Mesenchymal stem cell (in vitro differentiated cells and primary cell): ENCODE data around the gene PNKD.

Experiments
- DNase-seq: peaks from one replicate; pipeline ENCODE4 v3.0.0-alpha.2; 2013
- H2AFZ ChIP-seq: one replicate; pipeline ENCODE4 v1.6.1; 2013; ENCODE audit warnings: low read depth, mild to moderate bottlenecking, control low read depth, inconsistent platforms, low read length, moderate library complexity
- H2AK5ac ChIP-seq: 2 replicates; pipeline ENCODE4 v1.6.1; 2013; ENCODE audit warnings: low read length, moderate library complexity, mild to moderate bottlenecking, inconsistent platforms; ENCODE audit not compliant: severe bottlenecking
- H2BK120ac ChIP-seq: one replicate; pipeline ENCODE4 v1.6.1; 2013; ENCODE audit warnings: low read depth, mild to moderate bottlenecking, inconsistent platforms, low read length, moderate library complexity
- H2BK12ac ChIP-seq, 2 experiments: one replicate each; pipeline ENCODE4 v1.6.1; 2013; ENCODE audit warnings: inconsistent platforms in 2 of 2, low read length in 2 of 2, mild to moderate bottlenecking in 2 of 2, moderate library complexity in 2 of 2, control low read depth in 1 of 2
- H2BK15ac ChIP-seq: one replicate; pipeline ENCODE4 v1.6.1; 2013; ENCODE audit warnings: mild to moderate bottlenecking, low read depth, inconsistent platforms; ENCODE audit not compliant: poor library complexity, severe bottlenecking
- H2BK5ac ChIP-seq: 2 replicates; pipeline ENCODE4 v1.6.1; 2013; ENCODE audit warnings: low read depth, mild to moderate bottlenecking, low read length, control low read depth, inconsistent platforms; ENCODE audit not compliant: poor library complexity, severe bottlenecking
- H3K14ac ChIP-seq, 2 experiments: one replicate each; pipeline ENCODE4 v1.6.1; 2013; ENCODE audit warnings: inconsistent platforms in 2 of 2, low read length in 2 of 2, control low read depth in 1 of 2, mild to moderate bottlenecking in 1 of 2, moderate library complexity in 1 of 2
- H3K18ac ChIP-seq, 2 experiments: one replicate each; pipeline ENCODE4 v1.6.1; 2013; ENCODE audit warnings: inconsistent platforms in 2 of 2, low read length in 2 of 2, control low read depth in 1 of 2, low read depth in 1 of 2, mild to moderate bottlenecking in 1 of 2
- H3K23ac ChIP-seq, 2 experiments: one replicate each; pipeline ENCODE4 v1.6.1; 2013; ENCODE audit warnings: inconsistent platforms in 2 of 2, low read length in 2 of 2, mild to moderate bottlenecking in 2 of 2, moderate library complexity in 2 of 2, control low read depth in 1 of 2
- H3K27ac ChIP-seq: 2 replicates; pipeline ENCODE4 v1.5.1; 2013; ENCODE audit warnings: mild to moderate bottlenecking, moderate library complexity, low read length, control low read depth, inconsistent platforms; ENCODE audit not compliant: poor library complexity, severe bottlenecking
- H3K27me3 ChIP-seq, 2 experiments: 2 replicates each; pipeline versions ENCODE4 v1.6.1 to v1.7.0; 2013; ENCODE audit warnings: low read length in 2 of 2, mild to moderate bottlenecking in 2 of 2, moderate library complexity in 2 of 2, control low read depth in 1 of 2, inconsistent platforms in 1 of 2; ENCODE audit not compliant: control insufficient read depth in 1 of 2, insufficient read depth in 1 of 2
- H3K36me3 ChIP-seq, 2 experiments: 2 replicates each; pipeline versions ENCODE4 v1.6.1 to v1.7.0; 2013; ENCODE audit warnings: low read length in 2 of 2, control low read depth in 1 of 2, inconsistent platforms in 1 of 2, low read depth in 1 of 2, mild to moderate bottlenecking in 1 of 2; ENCODE audit not compliant: insufficient read depth in 2 of 2, control insufficient read depth in 1 of 2
- H3K4ac ChIP-seq, 2 experiments: one replicate each; pipeline ENCODE4 v1.6.1; 2013; ENCODE audit warnings: inconsistent platforms in 2 of 2, low read length in 2 of 2, mild to moderate bottlenecking in 2 of 2, moderate library complexity in 2 of 2, control low read depth in 1 of 2, low read depth in 1 of 2
- H3K4me1 ChIP-seq: 2 replicates; pipeline ENCODE4 v1.6.1; 2013; ENCODE audit warnings: low read depth, low read length, control low read depth; ENCODE audit not compliant: control insufficient read depth, insufficient read depth
- H3K4me2 ChIP-seq: 2 replicates; pipeline ENCODE4 v1.6.1; 2013; ENCODE audit warnings: low read length, mild to moderate bottlenecking, inconsistent platforms; ENCODE audit not compliant: poor library complexity, severe bottlenecking
- H3K4me3 ChIP-seq, 2 experiments: 2 replicates each; pipeline versions ENCODE4 v1.5.1 to v1.7.0; 2013; ENCODE audit warnings: low read length in 2 of 2, mild to moderate bottlenecking in 2 of 2, control low read depth in 1 of 2, low read depth in 1 of 2; ENCODE audit not compliant: insufficient read depth in 1 of 2
- H3K79me1 ChIP-seq: replicated peaks from 2 replicates; pipeline ENCODE4 v1.6.1; 2013; ENCODE audit warnings: mild to moderate bottlenecking, control low read depth, low read length, inconsistent platforms; ENCODE audit not compliant: poor library complexity, severe bottlenecking
- H3K9ac ChIP-seq: 2 replicates; pipeline ENCODE4 v1.7.0; 2013; ENCODE audit warnings: mild to moderate bottlenecking, low read length, moderate library complexity
- H3K9me3 ChIP-seq: 2 replicates; pipeline ENCODE4 v1.7.0; 2013; ENCODE audit warnings: mild to moderate bottlenecking, low read length; ENCODE audit not compliant: control insufficient read depth
- H4K8ac ChIP-seq: one replicate; pipeline ENCODE4 v1.6.1; 2013; ENCODE audit warnings: inconsistent platforms, mild to moderate bottlenecking, low read length, moderate library complexity
- H4K91ac ChIP-seq: one replicate; pipeline ENCODE4 v1.6.1; 2013; ENCODE audit warnings: mild to moderate bottlenecking, low read length, inconsistent platforms
- WGBS: methylation state at CpG from one replicate; pipeline ENCODE4 v1.1.7; 2013; ENCODE audit warnings: mixed read lengths; 5-methylcytosine and 5-hydroxymethylcytosine counted together

Gene PNKD

DNA sequence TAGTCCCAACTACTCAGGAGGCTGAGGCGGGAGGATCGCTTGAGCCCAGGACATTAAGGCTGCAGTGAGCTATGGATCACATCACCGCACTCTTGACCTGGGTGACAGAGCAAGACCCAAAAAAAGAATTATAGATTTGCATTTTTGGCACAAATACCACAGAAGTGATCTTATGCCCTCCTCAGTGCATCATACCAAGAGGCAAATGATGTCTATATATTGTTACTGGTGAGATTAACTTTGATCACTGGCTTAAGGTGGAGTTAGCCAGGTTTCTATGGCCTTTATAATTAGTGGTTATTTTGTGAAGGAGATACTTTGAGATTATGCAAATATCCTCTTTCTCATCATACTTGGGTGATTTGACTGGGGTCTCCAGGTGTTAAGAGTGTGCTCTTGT is 64.2 kb downstream of the PNKD start:
- Histone ChIP-seq H3K9ac (no peak overlapping the region), H2BK12ac (no peak overlapping the region), H4K8ac (no peak overlapping the region), H2AFZ (no peak overlapping the region), H2BK5ac (peak overlapping the region; percentile 59), H3K14ac (no peak overlapping the region), H3K4me3 (no peak overlapping the region), H2BK15ac (no peak overlapping the region), H3K36me3 (peaks cover 0 to 2% of the 10 kb centered on the region in 2 experiments), H3K79me1 (peaks cover 4% of the 10 kb centered on the region), H3K27ac (no peak overlapping the region), H3K9me3 (no peaks in the 10 kb centered on the region), H3K23ac (no peak overlapping the region), H3K27me3 (peaks cover 0 to 3% of the 10 kb centered on the region in 2 experiments), H3K18ac (no peak overlapping the region), H3K4ac (no peak overlapping the region), H3K4me2 (no peak overlapping the region), H3K4me1 (peaks cover 12% of the 10 kb centered on the region), H2BK120ac (no peak overlapping the region), H2AK5ac (no peak overlapping the region), H4K91ac (no peak overlapping the region)
- DNase-seq = no peak
- 94% methylated on average over 3 of the region's 3 CpGs for WGBS

DNA sequence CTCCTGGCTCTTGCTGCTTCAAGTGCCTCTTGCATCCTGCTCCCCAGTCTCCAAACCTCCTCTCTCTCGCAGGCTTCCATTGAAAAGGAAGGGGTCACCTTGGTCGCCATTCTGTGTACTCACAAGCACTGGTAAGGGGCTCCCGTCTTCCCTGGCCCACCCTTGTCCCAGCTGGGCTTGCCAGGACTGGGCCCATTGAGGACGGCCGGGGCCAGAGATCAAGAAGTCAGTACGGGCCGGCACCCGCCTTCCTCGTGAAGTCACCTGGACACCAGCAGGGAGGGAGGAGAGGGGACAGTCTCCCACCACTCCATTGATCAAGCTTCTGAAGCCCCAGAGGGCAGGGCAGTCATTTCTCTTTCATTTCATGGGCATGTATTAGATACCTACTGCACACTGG is 70.3 kb downstream of the PNKD start:
- H3K4me1 ChIP-seq = peaks cover 10% of the 10 kb centered on the region
- H3K27me3 ChIP-seq = peaks cover 0 to 4% of the 10 kb centered on the region in 2 experiments
- no peak overlapping the region for H3K4ac ChIP-seq
- H2AFZ ChIP-seq = no peak overlapping the region
- H3K27ac ChIP-seq = no peak overlapping the region
- no peak overlapping the region for H2BK12ac ChIP-seq
- H3K9me3 ChIP-seq = no peaks in the 10 kb centered on the region
- no peak for DNase-seq
- H2AK5ac ChIP-seq = no peak overlapping the region
- no peak overlapping the region for H3K14ac ChIP-seq
- H3K4me3 ChIP-seq = no peak overlapping the region
- 93% methylated on average over 7 of the region's 9 CpGs for WGBS
- H4K8ac ChIP-seq = no peak overlapping the region
- no peak overlapping the region for H3K18ac ChIP-seq
- no peak overlapping the region for H3K23ac ChIP-seq
- no peak overlapping the region for H3K9ac ChIP-seq
- H2BK5ac ChIP-seq = no peak overlapping the region
- H3K79me1 ChIP-seq = no peaks in the 10 kb centered on the region
- peaks cover 0 to 31% of the 10 kb centered on the region in 2 experiments for H3K36me3 ChIP-seq
- H2BK15ac ChIP-seq = no peak overlapping the region
- H4K91ac ChIP-seq = no peak overlapping the region
- no peak overlapping the region for H2BK120ac ChIP-seq
- H3K4me2 ChIP-seq = no peak overlapping the region

- Histone ChIP-seq H4K91ac (peak overlapping the region; percentile 18), H2BK5ac (no peak overlapping the region), H3K4ac (no peak overlapping the region), H2BK15ac (no peak overlapping the region), H2AFZ (no peak overlapping the region), H3K23ac (no peak overlapping the region), H3K4me3 (no peak overlapping the region), H3K9ac (no peak overlapping the region), H3K4me1 (peaks cover 10% of the 10 kb centered on the region), H4K8ac (no peak overlapping the region), H3K9me3 (no peaks in the 10 kb centered on the region), H2BK12ac (no peak overlapping the region), H3K27ac (no peak overlapping the region), H3K14ac (no peak overlapping the region), H2BK120ac (no peak overlapping the region), H3K27me3 (peaks cover 0 to 4% of the 10 kb centered on the region in 2 experiments), H2AK5ac (no peak overlapping the region), H3K79me1 (no peaks in the 10 kb centered on the region), H3K4me2 (no peak overlapping the region), H3K18ac (no peak overlapping the region), H3K36me3 (peaks cover 0 to 37% of the 10 kb centered on the region in 2 experiments)
- WGBS = 90% methylated on average over 8 of the region's 8 CpGs
- DNase-seq = no peak
Measured at GRCh38 chr2:218341381-218341780, 71.1 kb downstream of the PNKD start.

GRCh38 chr2:218342837-218343236 is 72.5 kb downstream of the PNKD start:
- Histone ChIP-seq H2BK15ac (no peak overlapping the region), H2BK5ac (no peak overlapping the region), H3K18ac (no peak overlapping the region), H2BK120ac (no peak overlapping the region), H3K36me3 (peaks cover 0 to 37% of the 10 kb centered on the region in 2 experiments), H3K14ac (no peak overlapping the region), H3K4ac (no peak overlapping the region), H3K79me1 (no peaks in the 10 kb centered on the region), H4K91ac (peak overlapping the region; percentile 35), H2BK12ac (peak overlapping the region in 1 of 2 experiments; percentile 26), H3K9ac (no peak overlapping the region), H3K4me1 (peaks cover 10% of the 10 kb centered on the region), H4K8ac (peak overlapping the region; percentile 61), H3K4me2 (no peak overlapping the region), H3K23ac (no peak overlapping the region), H3K4me3 (no peak overlapping the region), H3K9me3 (no peaks in the 10 kb centered on the region), H3K27ac (no peak overlapping the region), H2AK5ac (no peak overlapping the region), H3K27me3 (peaks cover 0 to 4% of the 10 kb centered on the region in 2 experiments), H2AFZ (no peak overlapping the region)
- DNase-seq = no peak
- WGBS = 99% methylated on average over 5 of the region's 5 CpGs
